ENCODE data around the gene CDH13.

CDH13 gene

DNA sequence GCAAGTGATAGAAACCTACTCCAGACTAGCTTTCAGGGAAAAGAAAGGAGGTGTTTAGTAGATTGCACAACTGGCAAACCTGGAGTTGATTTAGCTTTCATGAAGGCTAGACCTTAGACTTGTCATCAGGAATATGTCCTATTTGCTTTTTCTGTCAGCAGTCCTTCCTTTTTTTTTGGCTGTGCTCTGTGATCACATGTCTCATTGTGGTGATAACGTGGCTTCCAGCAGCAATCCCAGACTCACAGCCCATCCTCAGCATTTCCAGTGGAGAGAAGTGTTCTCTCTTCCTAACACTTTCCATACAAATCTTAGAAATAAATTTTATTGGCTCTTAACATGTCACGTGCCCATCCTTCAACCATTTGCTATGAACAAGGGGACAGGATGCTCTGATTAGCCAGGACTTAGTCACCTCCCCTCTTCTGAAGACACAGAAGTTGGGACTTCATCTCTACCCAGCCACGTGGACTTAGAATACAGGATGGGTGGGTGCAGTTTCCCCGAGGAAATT lies 74.7 kb downstream of the CDH13 start:
- H3K4me1 ChIP-seq (ENCODE audit: insufficient read depth, low read length), result peaks cover 15% of the 10 kb centered on the region
- no peaks in the 10 kb centered on the region for H3K9me3 ChIP-seq (ENCODE audit: low read length)
- H3K27me3 ChIP-seq (ENCODE audit: control insufficient read depth in 1 of 2, insufficient read depth in 2 of 2, low read length in 2 of 2), result peaks cover 0 to 3% of the 10 kb centered on the region in 2 donors
- H3K27ac ChIP-seq (ENCODE audit: low read depth, low read length), result no peak overlapping the region
- no peak overlapping the region for H3K4me3 ChIP-seq (ENCODE audit: low read depth in 1 of 2, low read length in 2 of 2)
- no peak overlapping the region for H3K9ac ChIP-seq (ENCODE audit: low read length)
- no peaks in the 10 kb centered on the region for H3K36me3 ChIP-seq (ENCODE audit: insufficient read depth, low read length)

DNA sequence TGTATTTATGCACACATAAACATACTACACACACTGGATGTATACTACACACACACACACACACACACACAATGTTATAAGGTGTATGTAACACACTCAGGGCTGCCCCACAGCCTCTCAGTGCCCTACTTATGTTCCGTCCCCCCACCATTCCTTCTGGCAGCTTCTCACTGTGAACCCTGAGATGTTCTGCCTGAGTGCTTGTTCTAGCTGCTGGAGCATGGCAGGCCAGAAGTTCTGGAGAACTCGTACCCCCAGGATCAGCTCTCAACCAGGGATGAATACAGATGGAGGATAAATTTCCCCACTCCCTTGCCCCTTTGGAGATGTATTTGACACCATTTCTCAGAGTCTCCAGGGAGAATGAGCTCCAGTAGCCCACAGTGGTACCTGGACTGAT lies 76.4 kb downstream of the CDH13 start:
- no peaks in the 10 kb centered on the region for H3K36me3 ChIP-seq (ENCODE audit: insufficient read depth, low read length)
- no peak overlapping the region for H3K27ac ChIP-seq (ENCODE audit: low read depth, low read length)
- no peak overlapping the region for H3K4me3 ChIP-seq (ENCODE audit: low read depth in 1 of 2, low read length in 2 of 2)
- no peak overlapping the region for H3K9ac ChIP-seq (ENCODE audit: low read length)
- H3K4me1 ChIP-seq (ENCODE audit: insufficient read depth, low read length), result peaks cover 15% of the 10 kb centered on the region
- H3K27me3 ChIP-seq (ENCODE audit: control insufficient read depth in 1 of 2, insufficient read depth in 2 of 2, low read length in 2 of 2), result peaks cover 0 to 3% of the 10 kb centered on the region in 2 donors
- no peaks in the 10 kb centered on the region for H3K9me3 ChIP-seq (ENCODE audit: low read length)

DNA sequence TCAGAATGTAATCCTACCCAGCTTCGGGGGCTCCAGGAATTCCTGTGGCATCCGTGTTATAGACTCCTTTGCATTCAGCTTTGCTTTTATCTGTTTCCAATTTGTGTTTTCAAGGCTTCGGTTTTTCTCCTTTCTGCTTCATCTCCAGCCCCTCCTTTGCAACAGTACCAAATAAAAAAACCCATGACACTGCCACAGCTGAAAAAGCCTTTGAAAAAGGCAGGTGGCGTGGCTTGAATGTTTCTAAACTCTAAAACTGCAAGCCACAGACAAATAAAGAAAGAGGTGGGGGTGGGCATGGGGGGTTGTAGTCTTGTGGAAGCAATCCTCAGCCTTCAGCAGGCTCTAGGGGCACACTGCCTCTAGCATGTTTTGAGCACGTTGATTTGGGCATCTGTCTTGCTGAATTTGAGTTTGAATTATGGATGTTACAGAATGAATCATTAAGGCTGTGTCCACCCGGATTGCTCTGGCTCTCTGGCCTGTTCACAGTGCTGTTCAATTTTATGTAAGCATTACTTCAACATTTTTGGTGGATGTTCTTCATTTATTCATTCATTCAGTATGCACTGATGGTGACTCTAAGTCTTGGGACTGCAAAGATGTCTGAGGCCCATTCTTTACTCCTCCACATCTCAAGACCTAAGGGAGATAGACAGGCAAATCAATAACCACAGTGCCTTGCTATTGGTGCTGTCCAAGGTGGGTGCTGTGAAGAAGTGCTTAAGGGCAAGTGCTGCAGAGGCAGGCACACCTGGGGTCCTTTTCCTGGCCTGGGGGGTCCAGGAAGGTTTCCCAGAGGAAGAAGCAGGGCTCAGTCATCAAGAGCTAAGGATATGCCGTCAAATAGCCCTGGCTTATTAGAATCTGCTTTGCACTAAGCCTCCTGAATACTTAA lies 77.4 kb downstream of the CDH13 start:
- no peak overlapping the region for H3K9ac ChIP-seq (ENCODE audit: low read length)
- no peaks in the 10 kb centered on the region for H3K9me3 ChIP-seq (ENCODE audit: low read length)
- H3K4me3 ChIP-seq (ENCODE audit: low read depth in 1 of 2, low read length in 2 of 2), result no peak overlapping the region
- peaks cover 0 to 3% of the 10 kb centered on the region in 2 donors for H3K27me3 ChIP-seq (ENCODE audit: control insufficient read depth in 1 of 2, insufficient read depth in 2 of 2, low read length in 2 of 2)
- no peak overlapping the region for H3K27ac ChIP-seq (ENCODE audit: low read depth, low read length)
- H3K36me3 ChIP-seq (ENCODE audit: insufficient read depth, low read length), result no peaks in the 10 kb centered on the region
- H3K4me1 ChIP-seq (ENCODE audit: insufficient read depth, low read length), result peaks cover 14% of the 10 kb centered on the region

DNA sequence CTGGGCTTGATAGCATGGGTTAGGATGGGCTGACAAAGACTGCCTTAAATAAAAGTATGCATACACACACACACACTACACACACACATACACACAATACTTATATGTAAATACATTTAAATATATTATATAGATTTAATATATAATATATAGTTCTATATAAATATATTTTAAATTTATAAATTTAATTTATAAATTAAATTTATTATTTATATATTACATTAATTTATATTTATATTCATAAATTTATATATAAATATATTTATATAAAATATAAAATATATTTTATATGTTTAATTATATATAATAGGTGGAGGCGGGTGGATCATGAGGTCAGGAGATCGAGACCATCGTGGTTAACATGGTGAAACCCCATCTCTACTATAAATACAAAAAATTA lies 83.2 kb downstream of the CDH13 start:
- H3K4me3 ChIP-seq (ENCODE audit: low read depth in 1 of 2, low read length in 2 of 2), result no peak overlapping the region
- H3K27me3 ChIP-seq (ENCODE audit: control insufficient read depth in 1 of 2, insufficient read depth in 2 of 2, low read length in 2 of 2), result no peaks in the 10 kb centered on the region
- H3K9me3 ChIP-seq (ENCODE audit: low read length), result no peaks in the 10 kb centered on the region
- H3K4me1 ChIP-seq (ENCODE audit: insufficient read depth, low read length), result no peaks in the 10 kb centered on the region
- no peaks in the 10 kb centered on the region for H3K36me3 ChIP-seq (ENCODE audit: insufficient read depth, low read length)
- no peak overlapping the region for H3K9ac ChIP-seq (ENCODE audit: low read length)
- H3K27ac ChIP-seq (ENCODE audit: low read depth, low read length), result no peak overlapping the region

DNA sequence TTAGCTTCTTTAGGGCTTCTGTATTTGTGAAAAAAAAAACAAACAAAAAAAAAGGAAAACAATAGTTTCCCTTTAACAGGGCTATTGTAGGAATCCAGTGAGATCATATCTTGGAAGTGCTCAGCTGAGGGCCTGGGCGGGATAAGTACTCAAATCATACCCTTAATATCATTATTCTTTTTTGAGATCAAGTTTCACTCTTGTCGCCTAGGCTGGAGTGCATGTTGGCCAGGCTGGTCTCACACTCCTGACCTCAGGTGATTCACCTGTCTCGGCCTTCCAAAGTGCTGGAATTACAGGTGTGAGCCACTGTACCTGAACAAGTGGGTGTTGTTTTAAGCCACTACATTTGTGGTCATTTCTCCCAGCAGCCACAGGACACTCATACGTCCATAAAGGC lies 87.0 kb downstream of the CDH13 start:
- Histone ChIP-seq H3K9ac (ENCODE audit: low read length) (no peak overlapping the region), H3K27me3 (ENCODE audit: control insufficient read depth in 1 of 2, insufficient read depth in 2 of 2, low read length in 2 of 2) (no peaks in the 10 kb centered on the region), H3K4me3 (ENCODE audit: low read depth in 1 of 2, low read length in 2 of 2) (no peak overlapping the region), H3K27ac (ENCODE audit: low read depth, low read length) (no peak overlapping the region), H3K9me3 (ENCODE audit: low read length) (no peaks in the 10 kb centered on the region), H3K36me3 (ENCODE audit: insufficient read depth, low read length) (no peaks in the 10 kb centered on the region), H3K4me1 (ENCODE audit: insufficient read depth, low read length) (peaks cover 9% of the 10 kb centered on the region)

DNA sequence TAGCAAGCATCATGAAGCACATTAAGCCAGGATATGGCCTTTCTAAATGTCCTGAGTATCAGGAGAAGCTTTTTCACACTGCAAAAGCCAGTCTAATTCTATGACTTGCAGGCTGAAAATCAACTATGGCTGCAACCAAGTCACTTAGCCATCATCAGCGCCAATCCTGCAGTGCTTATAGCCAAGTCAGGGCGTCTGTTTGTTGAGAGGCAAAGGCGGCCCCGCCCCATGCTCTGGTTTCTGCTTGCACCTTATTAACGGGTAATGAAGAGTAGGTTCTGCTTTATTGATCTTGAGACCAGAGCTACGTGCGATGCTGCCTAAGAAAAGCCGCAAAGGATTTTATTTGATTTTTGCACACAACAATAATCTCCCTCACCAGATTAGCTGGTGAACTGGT lies 88.4 kb downstream of the CDH13 start:
- Histone ChIP-seq H3K4me3 (ENCODE audit: low read depth in 1 of 2, low read length in 2 of 2) (no peak overlapping the region), H3K36me3 (ENCODE audit: insufficient read depth, low read length) (no peaks in the 10 kb centered on the region), H3K4me1 (ENCODE audit: insufficient read depth, low read length) (peaks cover 9% of the 10 kb centered on the region), H3K27me3 (ENCODE audit: control insufficient read depth in 1 of 2, insufficient read depth in 2 of 2, low read length in 2 of 2) (no peaks in the 10 kb centered on the region), H3K9me3 (ENCODE audit: low read length) (no peaks in the 10 kb centered on the region), H3K27ac (ENCODE audit: low read depth, low read length) (no peak overlapping the region), H3K9ac (ENCODE audit: low read length) (no peak overlapping the region)

DNA sequence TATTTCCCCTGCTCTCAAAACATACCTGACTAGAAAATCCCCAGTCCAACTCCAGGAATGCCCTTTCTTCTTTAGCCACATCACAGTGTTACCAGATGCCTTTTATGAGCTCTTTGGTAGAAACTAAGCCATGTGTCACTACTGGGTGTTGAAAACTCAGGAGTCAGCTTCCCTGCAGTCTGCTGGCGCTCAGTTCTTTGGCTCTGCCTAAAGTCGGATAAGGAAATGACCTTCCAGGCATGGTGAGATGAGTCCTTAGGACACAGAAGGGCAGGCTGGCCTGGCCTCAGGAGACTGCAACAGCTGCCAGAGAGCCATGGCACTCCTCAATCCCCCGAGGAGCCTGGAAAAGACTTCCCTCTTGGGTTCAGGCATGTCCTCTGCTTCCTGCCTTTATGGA lies 89.1 kb downstream of the CDH13 start:
- no peaks in the 10 kb centered on the region for H3K9me3 ChIP-seq (ENCODE audit: low read length)
- H3K27ac ChIP-seq (ENCODE audit: low read depth, low read length), result no peak overlapping the region
- H3K9ac ChIP-seq (ENCODE audit: low read length), result no peak overlapping the region
- no peaks in the 10 kb centered on the region for H3K27me3 ChIP-seq (ENCODE audit: control insufficient read depth in 1 of 2, insufficient read depth in 2 of 2, low read length in 2 of 2)
- H3K4me1 ChIP-seq (ENCODE audit: insufficient read depth, low read length), result peaks cover 9% of the 10 kb centered on the region
- H3K4me3 ChIP-seq (ENCODE audit: low read depth in 1 of 2, low read length in 2 of 2), result no peak overlapping the region
- H3K36me3 ChIP-seq (ENCODE audit: insufficient read depth, low read length), result no peaks in the 10 kb centered on the region

DNA sequence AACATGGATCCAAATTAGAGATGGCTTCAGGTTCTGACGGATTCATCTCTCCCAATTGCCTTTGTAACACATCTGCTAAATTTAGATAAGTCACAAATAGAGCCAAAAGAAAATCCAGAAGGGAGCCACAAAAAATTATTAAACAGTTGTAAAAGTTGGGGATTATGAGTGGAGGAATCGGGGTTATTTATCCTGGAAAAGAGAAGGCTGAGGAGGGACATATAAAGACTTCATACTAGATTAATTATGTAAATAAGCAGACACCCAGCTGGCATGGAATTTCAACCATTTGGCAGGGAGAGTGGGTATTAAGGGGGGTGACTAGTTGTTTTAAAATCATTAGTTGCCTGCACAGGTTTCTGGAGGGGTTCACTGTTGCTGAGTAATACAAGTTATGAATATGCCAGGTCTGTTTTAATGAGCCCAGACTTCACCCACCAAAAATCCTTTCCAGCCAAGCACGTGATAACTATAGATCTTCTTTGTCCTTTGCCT lies 89.6 kb downstream of the CDH13 start:
- H3K27me3 ChIP-seq (ENCODE audit: control insufficient read depth in 1 of 2, insufficient read depth in 2 of 2, low read length in 2 of 2), result no peaks in the 10 kb centered on the region
- H3K27ac ChIP-seq (ENCODE audit: low read depth, low read length), result no peak overlapping the region
- H3K9ac ChIP-seq (ENCODE audit: low read length), result no peak overlapping the region
- no peaks in the 10 kb centered on the region for H3K36me3 ChIP-seq (ENCODE audit: insufficient read depth, low read length)
- H3K4me1 ChIP-seq (ENCODE audit: insufficient read depth, low read length), result peaks cover 9% of the 10 kb centered on the region
- H3K9me3 ChIP-seq (ENCODE audit: low read length), result no peaks in the 10 kb centered on the region
- H3K4me3 ChIP-seq (ENCODE audit: low read depth in 1 of 2, low read length in 2 of 2), result no peak overlapping the region

DNA sequence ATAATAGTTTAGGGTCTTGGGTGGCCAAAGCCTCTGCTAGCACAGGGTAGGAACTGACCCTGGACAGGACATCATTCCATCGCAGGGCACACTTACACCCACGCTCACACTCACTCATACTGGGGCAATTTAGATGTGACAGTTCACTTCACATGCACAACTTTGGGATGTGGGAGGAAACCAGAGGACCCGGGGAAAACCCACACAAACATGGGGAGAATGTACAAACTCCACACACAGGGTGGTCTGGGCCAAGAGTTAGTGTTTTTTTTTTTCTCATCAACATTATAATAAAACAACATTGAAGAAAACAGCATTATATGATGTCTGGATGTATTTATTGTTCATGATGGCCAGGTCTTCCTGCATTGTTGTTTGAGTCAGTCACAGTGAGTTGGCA lies 93.6 kb downstream of the CDH13 start:
- Histone ChIP-seq H3K9ac (ENCODE audit: low read length) (no peak overlapping the region), H3K27me3 (ENCODE audit: control insufficient read depth in 1 of 2, insufficient read depth in 2 of 2, low read length in 2 of 2) (no peaks in the 10 kb centered on the region), H3K4me3 (ENCODE audit: low read depth in 1 of 2, low read length in 2 of 2) (no peak overlapping the region), H3K4me1 (ENCODE audit: insufficient read depth, low read length) (peaks cover 9% of the 10 kb centered on the region), H3K36me3 (ENCODE audit: insufficient read depth, low read length) (no peaks in the 10 kb centered on the region), H3K9me3 (ENCODE audit: low read length) (no peaks in the 10 kb centered on the region), H3K27ac (ENCODE audit: low read depth, low read length) (no peak overlapping the region)

DNA sequence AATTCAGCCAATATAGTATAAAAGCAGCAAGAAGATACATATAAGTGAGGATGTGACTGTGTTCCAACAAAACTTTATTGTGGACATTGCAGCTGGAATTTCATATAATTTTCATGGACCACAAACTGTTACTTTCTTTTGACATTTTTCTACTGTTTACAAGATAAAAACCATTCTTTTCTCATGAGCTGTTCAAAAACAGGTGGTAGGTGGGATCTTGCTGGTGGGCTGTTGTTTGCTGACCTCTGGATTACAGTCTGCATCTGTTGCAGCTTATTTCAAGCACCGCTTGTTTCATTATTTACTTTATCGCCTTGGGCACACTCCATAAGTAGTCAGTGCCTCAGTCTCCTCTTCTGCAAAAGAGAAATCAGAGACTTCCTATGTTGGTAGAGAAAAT lies 99.5 kb downstream of the CDH13 start:
- Histone ChIP-seq H3K9me3 (ENCODE audit: low read length) (no peaks in the 10 kb centered on the region), H3K36me3 (ENCODE audit: insufficient read depth, low read length) (no peaks in the 10 kb centered on the region), H3K4me3 (ENCODE audit: low read depth in 1 of 2, low read length in 2 of 2) (no peak overlapping the region), H3K27me3 (ENCODE audit: control insufficient read depth in 1 of 2, insufficient read depth in 2 of 2, low read length in 2 of 2) (no peaks in the 10 kb centered on the region), H3K27ac (ENCODE audit: low read depth, low read length) (no peak overlapping the region), H3K4me1 (ENCODE audit: insufficient read depth, low read length) (peaks cover 5% of the 10 kb centered on the region), H3K9ac (ENCODE audit: low read length) (no peak overlapping the region)

DNA sequence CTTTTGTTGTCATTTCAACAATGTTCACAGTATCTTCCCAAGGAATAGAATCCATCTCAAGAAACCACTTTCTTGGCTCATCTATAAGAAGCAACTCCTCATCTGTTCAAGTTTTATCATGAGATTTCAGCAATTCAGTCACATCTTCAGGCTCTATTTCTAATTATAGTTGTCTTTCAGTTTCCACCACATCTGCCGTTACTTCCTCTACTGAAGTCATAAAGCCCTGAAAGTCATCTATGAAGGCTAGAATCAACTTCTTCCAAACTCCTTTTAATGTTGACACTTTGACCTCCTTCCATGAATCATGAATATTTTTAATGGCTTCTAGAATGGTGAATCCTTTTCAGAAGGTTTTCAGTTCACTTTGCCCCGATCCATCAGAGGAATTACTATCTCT lies 102.1 kb downstream of the CDH13 start:
- H3K9me3 ChIP-seq (ENCODE audit: low read length), result no peaks in the 10 kb centered on the region
- H3K27ac ChIP-seq (ENCODE audit: low read depth, low read length), result no peak overlapping the region
- H3K36me3 ChIP-seq (ENCODE audit: insufficient read depth, low read length), result no peaks in the 10 kb centered on the region
- no peak overlapping the region for H3K4me3 ChIP-seq (ENCODE audit: low read depth in 1 of 2, low read length in 2 of 2)
- H3K9ac ChIP-seq (ENCODE audit: low read length), result no peak overlapping the region
- H3K4me1 ChIP-seq (ENCODE audit: insufficient read depth, low read length), result peaks cover 5% of the 10 kb centered on the region
- H3K27me3 ChIP-seq (ENCODE audit: control insufficient read depth in 1 of 2, insufficient read depth in 2 of 2, low read length in 2 of 2), result no peaks in the 10 kb centered on the region

DNA sequence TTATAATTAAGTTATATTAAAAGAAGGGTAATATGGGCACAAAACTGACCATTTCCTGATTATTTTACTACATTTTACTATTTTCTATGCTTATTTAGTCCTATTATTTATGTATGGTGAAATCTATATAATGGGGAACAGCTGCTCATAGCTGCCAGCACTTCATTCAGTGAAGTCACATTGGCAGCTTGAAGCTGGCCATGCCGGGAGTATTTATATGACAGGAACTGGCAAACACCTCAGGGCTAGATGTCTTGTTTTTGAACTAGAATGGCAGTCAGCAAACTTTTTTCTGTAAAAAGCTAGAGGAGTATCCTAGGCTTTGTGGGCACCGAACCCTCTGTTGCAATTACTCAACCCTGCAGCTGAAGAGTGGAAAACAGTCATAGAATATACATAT lies 104.1 kb downstream of the CDH13 start:
- Histone ChIP-seq H3K4me1 (ENCODE audit: insufficient read depth, low read length) (peaks cover 16% of the 10 kb centered on the region), H3K9me3 (ENCODE audit: low read length) (no peaks in the 10 kb centered on the region), H3K27ac (ENCODE audit: low read depth, low read length) (no peak overlapping the region), H3K36me3 (ENCODE audit: insufficient read depth, low read length) (no peaks in the 10 kb centered on the region), H3K4me3 (ENCODE audit: low read depth in 1 of 2, low read length in 2 of 2) (no peak overlapping the region), H3K9ac (ENCODE audit: low read length) (no peak overlapping the region), H3K27me3 (ENCODE audit: control insufficient read depth in 1 of 2, insufficient read depth in 2 of 2, low read length in 2 of 2) (no peaks in the 10 kb centered on the region)

All from muscle layer of colon (tissue), 2 donors.